ENCODE measurements around the gene TBX21.

The TBX21 gene

GRCh38 chr17:47698749-47699535, 34.1 kb upstream of the TBX21 start:
- peak; percentile 90 to 93 for DNase-seq

DNA sequence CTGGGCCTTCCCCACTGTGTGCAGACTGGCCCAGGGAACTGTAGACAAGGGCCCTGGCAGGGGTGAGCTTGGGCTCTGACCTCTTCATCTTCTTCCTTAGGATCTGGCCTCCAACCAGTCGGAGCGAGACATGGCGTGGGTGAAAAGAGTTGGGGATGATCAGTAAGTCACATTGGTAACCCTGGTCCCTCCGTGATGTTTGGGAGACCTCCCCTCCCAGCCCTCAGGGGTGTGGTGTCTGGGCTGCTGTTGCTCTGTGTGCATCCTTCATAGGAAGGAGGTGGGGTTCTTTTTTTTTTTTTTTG, 33.5 kb upstream of the TBX21 start:
- no peak for DNase-seq

DNA sequence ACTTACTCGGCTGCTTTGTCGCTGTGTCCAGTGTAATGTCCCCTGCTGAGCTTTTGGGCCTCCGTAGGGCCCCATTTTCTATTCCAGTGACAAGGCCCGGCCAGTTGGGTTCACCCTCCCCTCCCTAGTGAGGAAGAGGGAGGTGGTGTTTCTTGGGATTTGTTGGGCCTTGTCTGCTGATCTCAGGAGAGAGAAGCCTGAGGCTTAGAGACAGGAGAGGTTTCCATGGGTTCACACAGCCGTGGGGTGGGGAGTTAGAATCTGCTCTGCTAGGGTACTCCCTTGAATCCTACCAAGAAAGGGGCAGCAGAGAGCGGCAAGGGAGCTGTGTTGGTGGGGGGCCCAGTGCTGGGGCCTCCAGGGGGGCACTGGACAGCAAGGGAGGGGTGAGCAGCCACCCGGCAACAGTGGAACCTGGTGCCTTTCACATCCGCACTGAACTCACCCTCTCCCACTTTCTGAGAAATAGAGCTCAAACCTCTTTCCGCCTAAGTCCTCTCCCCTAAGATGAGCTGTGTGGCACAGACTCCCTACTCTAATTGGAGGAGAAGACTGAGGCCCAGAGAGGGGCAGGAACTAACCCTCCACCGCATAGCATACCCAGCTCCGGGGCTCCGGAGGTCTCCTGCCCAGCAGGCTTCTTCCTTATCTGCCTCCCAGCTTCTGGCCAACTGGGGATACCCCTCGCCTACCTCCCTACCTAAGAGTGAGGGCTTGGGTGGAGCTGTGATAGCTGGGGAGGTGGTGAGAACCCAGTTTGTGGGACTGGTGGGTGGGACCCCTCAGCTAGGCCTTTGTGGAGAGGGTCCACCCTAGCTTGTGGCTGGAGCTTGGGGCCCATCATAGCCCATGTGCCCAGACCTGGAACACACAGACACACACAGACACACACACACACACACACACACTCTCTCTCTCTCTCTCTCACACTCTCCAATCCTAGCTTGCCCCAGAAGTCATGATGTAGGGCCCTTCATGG, 32.3 kb upstream of the TBX21 start:
- peak in 1 of 2 experiments; percentile 37 for DNase-seq

GRCh38 chr17:47701608-47702007, 31.4 kb upstream of the TBX21 start:
- DNase-seq, result no peak

DNA sequence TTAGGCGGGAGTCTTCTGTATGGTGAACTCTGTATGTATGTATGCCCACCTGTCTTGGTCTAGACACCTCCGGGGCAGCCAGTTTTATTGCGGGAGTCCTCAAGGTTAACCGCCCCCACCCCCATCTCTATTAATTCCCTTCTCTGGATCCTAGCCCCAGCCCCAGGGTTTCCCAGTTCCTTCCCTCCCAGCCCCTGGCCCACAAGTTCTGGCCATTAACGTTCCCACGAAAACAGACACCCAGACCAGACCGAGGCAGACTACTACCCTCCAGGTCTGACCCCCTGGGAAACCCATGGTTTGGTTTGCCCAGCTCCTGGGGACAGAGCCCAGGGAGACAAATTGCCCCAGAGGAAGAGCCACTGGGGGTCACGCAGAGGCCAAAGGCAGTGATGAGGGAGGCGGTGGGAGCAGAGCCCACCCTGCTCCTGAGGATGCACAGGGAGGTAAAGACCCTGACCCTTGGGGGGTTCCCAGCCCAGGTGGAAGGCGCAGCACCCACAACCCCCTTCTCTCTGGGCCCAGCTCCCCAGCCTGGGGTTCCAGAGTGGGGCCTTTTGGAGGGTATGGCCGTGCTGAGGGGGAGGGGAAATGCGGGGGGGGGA, 30.5 kb upstream of the TBX21 start:
- no peak for DNase-seq

DNA sequence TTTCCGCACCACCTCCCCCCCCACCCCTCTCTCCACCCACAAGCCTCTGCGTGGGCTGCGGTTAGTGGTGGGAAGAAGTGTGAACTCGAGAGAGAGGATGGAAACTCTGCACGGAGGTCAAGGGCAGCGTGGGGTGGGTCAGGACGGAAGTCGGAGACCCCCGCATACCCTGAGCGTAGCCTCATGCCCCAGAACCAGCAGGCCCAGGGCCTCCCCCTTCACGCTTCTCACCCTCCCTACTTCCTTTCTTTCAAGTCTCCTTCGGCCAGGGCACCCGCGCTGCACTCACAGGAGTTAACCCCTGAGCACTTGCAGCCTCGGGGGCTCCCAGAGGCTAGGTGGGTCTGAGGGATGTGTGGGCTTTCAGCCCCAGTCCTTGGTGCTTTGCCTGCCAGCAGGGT, 29.8 kb upstream of the TBX21 start:
- DNase-seq, result peak; percentile 49 to 58

DNA sequence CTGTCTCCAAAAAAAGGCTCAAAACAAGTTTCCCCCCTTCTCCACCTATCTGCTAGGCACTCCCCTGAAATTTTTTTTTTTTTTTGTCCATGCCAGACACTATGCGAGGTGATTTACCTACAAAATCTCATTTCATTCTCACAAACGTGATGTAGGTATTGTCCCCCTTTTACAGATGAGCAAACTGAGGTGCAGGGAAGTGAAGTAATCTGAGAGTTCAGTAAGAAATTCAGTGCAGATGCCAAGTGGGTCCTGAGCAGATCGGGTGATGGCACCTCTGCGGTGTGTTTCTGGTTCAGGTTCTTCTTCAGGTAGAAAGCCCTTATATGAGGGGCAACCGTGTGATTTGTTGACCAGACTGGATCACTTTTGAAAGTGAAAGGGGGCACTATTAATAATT, 29.4 kb upstream of the TBX21 start:
- no peak for DNase-seq

- DNase-seq, result no peak
Measured at GRCh38 chr17:47704116-47704515, 28.9 kb upstream of the TBX21 start.

GRCh38 chr17:47704736-47705135, 28.3 kb upstream of the TBX21 start:
- DNase-seq, result no peak

- DNase-seq, result peak; percentile 71 to 76
Measured at GRCh38 chr17:47705536-47706530, 27.2 kb upstream of the TBX21 start.

- DNase-seq, result no peak
Measured at GRCh38 chr17:47707056-47707804, 25.8 kb upstream of the TBX21 start.

GRCh38 chr17:47707884-47708283, 25.2 kb upstream of the TBX21 start:
- DNase-seq, result no peak

DNA sequence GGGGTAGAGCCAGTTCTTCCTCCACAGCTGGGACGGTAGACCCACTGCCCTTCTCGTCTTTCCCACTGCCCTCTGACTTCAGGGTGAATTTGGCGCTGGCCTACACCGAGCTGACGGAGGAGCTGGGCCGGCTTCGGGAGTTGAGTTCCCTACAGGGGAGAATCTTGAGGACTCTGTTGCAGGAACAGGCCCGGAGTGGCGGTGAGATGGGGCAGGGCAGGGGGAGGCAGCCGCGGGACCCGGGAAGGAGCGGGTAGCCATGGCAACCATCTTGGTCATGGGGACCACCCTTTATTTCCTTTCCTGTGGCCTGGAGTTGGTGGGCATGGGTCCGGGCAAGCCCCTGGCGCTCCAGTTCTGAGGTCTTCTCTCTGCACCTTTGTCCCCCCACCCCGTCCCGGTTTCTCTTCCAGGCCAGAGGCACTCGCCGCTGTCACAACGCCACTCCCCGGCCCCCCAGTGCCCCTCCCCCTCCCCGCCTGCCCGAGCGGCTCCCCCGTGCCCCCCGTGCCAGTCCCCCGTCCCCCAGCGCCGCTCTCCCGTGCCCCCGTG, 24.6 kb upstream of the TBX21 start:
- DNase-seq, result no peak

DNA sequence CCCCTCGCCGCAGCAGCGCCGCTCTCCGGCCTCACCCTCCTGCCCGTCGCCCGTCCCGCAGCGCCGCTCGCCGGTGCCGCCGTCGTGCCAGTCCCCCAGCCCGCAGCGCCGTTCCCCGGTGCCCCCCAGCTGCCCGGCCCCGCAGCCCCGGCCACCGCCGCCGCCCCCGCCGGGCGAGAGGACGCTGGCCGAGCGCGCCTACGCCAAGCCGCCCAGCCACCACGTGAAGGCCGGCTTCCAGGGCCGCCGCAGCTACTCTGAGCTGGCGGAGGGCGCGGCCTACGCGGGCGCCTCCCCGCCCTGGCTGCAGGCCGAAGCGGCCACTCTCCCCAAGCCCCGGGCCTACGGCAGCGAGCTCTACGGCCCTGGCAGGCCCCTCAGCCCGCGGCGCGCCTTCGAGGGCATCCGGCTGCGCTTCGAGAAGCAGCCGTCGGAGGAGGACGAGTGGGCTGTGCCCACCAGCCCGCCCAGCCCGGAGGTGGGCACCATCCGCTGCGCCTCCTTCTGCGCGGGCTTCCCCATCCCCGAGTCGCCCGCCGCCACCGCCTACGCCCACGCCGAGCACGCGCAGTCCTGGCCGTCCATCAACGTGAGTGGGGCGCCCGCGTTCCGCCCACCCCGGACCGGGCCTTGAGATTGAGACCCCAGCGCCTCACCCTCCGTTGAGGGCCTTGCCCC, 24.0 kb upstream of the TBX21 start:
- no peak for DNase-seq

DNA sequence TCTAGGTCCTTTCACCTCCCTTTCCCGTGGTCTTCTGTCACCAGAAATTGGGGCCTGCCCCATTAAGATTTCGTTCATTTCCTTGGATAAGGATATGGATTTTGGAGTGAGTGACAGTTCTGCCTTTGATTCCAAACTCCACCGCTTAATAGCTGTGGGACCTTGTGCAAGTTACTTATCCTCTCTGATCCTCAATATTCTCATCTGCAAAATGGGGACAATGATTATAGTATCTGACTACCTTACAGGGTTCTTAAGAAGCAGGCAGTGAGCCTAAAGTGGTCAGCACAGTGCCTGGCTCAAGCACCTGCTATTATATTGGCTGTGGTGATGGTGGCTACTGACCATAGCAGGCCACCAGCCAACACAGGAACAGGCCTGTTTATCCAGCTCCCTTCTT, 23.4 kb upstream of the TBX21 start:
- no peak for DNase-seq

- DNase-seq, result no peak
Measured at GRCh38 chr17:47711366-47712099, 21.5 kb upstream of the TBX21 start.

DNA sequence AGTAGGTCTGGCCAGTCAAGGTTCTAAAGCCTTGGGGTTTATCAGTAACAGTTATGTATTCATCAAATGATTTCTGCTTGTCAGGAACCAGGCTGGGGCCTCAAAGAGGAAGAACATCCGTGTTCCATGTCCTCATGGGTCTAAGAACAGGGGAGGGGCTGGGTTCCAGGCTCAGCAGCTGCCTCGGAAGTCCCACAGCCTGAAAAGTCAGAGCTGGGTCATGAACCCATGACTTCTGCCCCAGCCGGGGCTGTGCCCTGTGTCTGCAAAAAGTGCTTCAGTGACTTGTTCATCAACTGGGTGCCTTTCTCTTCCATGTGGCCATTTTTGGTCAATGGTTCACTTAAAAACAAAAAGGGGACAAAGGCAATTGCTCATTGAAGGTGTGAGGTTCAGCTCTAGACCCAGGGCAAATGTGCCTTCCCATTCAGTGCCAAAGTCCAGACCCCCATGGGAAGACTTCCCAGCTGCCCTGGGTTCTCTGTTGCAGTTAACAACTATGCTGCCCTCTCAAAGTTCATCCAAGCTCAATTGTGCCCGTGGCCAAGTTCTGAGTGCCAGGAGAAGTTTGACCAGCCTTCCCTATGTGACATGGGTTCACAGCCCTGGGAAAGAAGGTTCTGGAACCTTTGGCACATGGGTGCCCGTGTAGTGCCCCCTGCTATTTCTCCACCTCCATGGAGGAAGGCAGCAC, 20.6 kb upstream of the TBX21 start:
- DNase-seq, result no peak

DNA sequence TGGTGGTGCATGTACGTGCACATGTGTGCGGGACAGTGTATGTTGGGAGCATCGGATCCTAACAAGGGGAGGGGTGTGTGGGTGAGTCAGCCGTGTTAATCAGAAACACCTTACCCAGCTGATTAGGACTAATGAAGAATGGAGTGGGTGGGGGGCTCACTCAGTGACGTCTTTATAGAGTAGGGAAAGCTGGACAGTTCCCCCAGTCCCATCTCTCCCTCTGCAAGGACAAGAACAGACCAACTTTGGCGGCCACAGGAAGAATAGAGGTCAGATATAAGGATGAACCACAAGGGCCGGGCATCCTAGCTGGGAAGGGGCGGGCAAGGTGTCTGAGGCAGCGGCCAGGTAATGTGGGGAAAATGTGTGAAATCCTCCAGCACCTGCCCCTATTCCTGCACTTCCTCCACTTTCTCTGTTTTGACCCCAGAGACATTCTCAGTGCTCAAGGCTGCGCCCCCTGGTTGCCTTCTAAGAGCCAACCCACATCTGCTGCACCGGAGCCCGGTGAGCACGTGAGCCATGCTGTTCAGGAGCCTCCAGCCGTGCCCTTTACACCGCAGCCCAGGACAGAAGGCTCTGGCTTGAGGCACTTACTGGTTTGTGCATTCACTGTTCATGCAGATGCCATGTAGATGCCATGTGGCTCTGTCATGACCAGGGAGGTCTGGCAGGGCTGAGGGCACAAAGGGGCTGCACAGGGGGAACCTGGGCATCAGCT, 18.9 kb upstream of the TBX21 start:
- DNase-seq, result no peak
